ENCODE data around the gene GFRA3. TPM values are rescaled to one million over a fixed set of nuclear protein-coding genes. Genes with fewer than 3 reads are reported as not detected.

Gene GFRA3
- polyA plus RNA-seq, 4 donors: 2.7 to 4.9 (median 3.7) TPM

Other genes with a start within 250 kb of the GFRA3 start
- 10 to 100 TPM; 49.0 to 63.4 (median 52.1) TPM for gene FAM13B, start 241.5 kb downstream of the GFRA3 start, polyA plus RNA-seq (ENCODE audit: insufficient read length in 4 of 4)
- gene WNT8A, start 190.6 kb downstream of the GFRA3 start, polyA plus RNA-seq (ENCODE audit: insufficient read length in 4 of 4): under 1 TPM; 0.10 to 0.32 (median 0.21) TPM
- 10 to 100 TPM; 22.4 to 27.6 (median 25.0) TPM for gene NME5, start 135.2 kb downstream of the GFRA3 start, polyA plus RNA-seq (ENCODE audit: insufficient read length in 4 of 4)
- gene BRD8, start 96.0 kb downstream of the GFRA3 start, polyA plus RNA-seq (ENCODE audit: insufficient read length in 4 of 4): 100 to 1,000 TPM in 3 of 4 donors, 10 to 100 TPM in 1; 86.8 to 217 (median 147) TPM
- gene KIF20A, start 95.5 kb downstream of the GFRA3 start, polyA plus RNA-seq (ENCODE audit: insufficient read length in 4 of 4): 10 to 100 TPM; 37.7 to 46.0 (median 40.1) TPM
- gene CDC23, start 61.3 kb downstream of the GFRA3 start, polyA plus RNA-seq (ENCODE audit: insufficient read length in 4 of 4): 10 to 100 TPM; 56.6 to 67.5 (median 60.7) TPM
- gene CDC25C, start 57.2 kb upstream of the GFRA3 start, polyA plus RNA-seq (ENCODE audit: insufficient read length in 4 of 4): 1 to 10 TPM; 6.6 to 8.2 (median 7.6) TPM
- gene FAM53C, start 63.6 kb upstream of the GFRA3 start, polyA plus RNA-seq (ENCODE audit: insufficient read length in 4 of 4): 10 to 100 TPM; 29.6 to 39.9 (median 31.8) TPM
- gene KDM3B, start 78.1 kb upstream of the GFRA3 start, polyA plus RNA-seq (ENCODE audit: insufficient read length in 4 of 4): 10 to 100 TPM; 82.0 to 98.8 (median 93.8) TPM
- 10 to 100 TPM in 3 of 4 donors, 1 to 10 TPM in 1; 8.6 to 13.1 (median 12.3) TPM for gene REEP2, start 164.4 kb upstream of the GFRA3 start, polyA plus RNA-seq (ENCODE audit: insufficient read length in 4 of 4)
- gene EGR1, start 190.9 kb upstream of the GFRA3 start, polyA plus RNA-seq (ENCODE audit: insufficient read length in 4 of 4): 100 to 1,000 TPM in 1 of 4 donors, 10 to 100 TPM in 3; 24.0 to 445 (median 44.4) TPM